ENCODE measurements around the gene LAT.
"Not testable (repeated sequence)": the region's sequence is repeated elsewhere in the genome, so short reads cannot be mapped to it uniquely, and the experiment has no call there.

The LAT gene

GRCh38 chr16:28977703-28978662, 6.9 kb upstream of the LAT start:
- peak; percentile 46 for DNase-seq (ENCODE audit: low spot score)

GRCh38 chr16:28980330-28980729, 4.5 kb upstream of the LAT start:
- not testable (repeated sequence) for DNase-seq (ENCODE audit: low spot score)

- DNase-seq (ENCODE audit: low spot score) = no peak
Measured at GRCh38 chr16:28980929-28981328, 3.9 kb upstream of the LAT start.

GRCh38 chr16:28981517-28981916, 3.3 kb upstream of the LAT start:
- peak; percentile 74 for DNase-seq (ENCODE audit: low spot score)

GRCh38 chr16:28982418-28982817, 2.4 kb upstream of the LAT start:
- no peak for DNase-seq (ENCODE audit: low spot score)

- DNase-seq (ENCODE audit: low spot score) = no peak
Measured at GRCh38 chr16:28982949-28983348, 1.9 kb upstream of the LAT start.

- DNase-seq (ENCODE audit: low spot score) = no peak
Measured at GRCh38 chr16:28983644-28984043, 1.2 kb upstream of the LAT start.

GRCh38 chr16:28984091-28984490, 761 bp upstream of the LAT start:
- DNase-seq (ENCODE audit: low spot score) = no peak

GRCh38 chr16:28985211-28986041, 574 bp downstream of the LAT start:
- DNase-seq (ENCODE audit: low spot score) = no peak

GRCh38 chr16:28986046-28986445, 1.2 kb downstream of the LAT start:
- DNase-seq (ENCODE audit: low spot score) = no peak

- no peak for DNase-seq (ENCODE audit: low spot score)
Measured at GRCh38 chr16:28986492-28986891, 1.6 kb downstream of the LAT start.

GRCh38 chr16:28987170-28987853, 2.5 kb downstream of the LAT start:
- no peak for DNase-seq (ENCODE audit: low spot score)

GRCh38 chr16:28989363-28989762, 4.5 kb downstream of the LAT start:
- no peak for DNase-seq (ENCODE audit: low spot score)

- DNase-seq (ENCODE audit: low spot score) = no peak
Measured at GRCh38 chr16:28990375-28991040, 5.7 kb downstream of the LAT start.

- DNase-seq (ENCODE audit: low spot score) = no peak
Measured at GRCh38 chr16:28991687-28992086, 6.8 kb downstream of the LAT start.

- DNase-seq (ENCODE audit: low spot score) = no peak
Measured at GRCh38 chr16:28992496-28992895, 7.6 kb downstream of the LAT start.

- DNase-seq (ENCODE audit: low spot score) = no peak
Measured at GRCh38 chr16:28998837-28999236, 14.0 kb downstream of the LAT start.

- DNase-seq (ENCODE audit: low spot score) = no peak
Measured at GRCh38 chr16:28999577-28999976, 14.7 kb downstream of the LAT start.

GRCh38 chr16:29000019-29000418, 15.2 kb downstream of the LAT start:
- no peak for DNase-seq (ENCODE audit: low spot score)

- not testable (repeated sequence) for DNase-seq (ENCODE audit: low spot score)
Measured at GRCh38 chr16:29004496-29005139, 19.8 kb downstream of the LAT start.

All from hematopoietic multipotent progenitor cell treated with erythropoietin and hydrocortisone succinate and interleukin-3 and kit ligand, for 17 days (in vitro differentiated cells).